Measurements from ENCODE around the gene FBXL2.
A peak's percentile ranks its signal among the peaks of the same experiment; 100 is the strongest.

The FBXL2 gene

GRCh38 chr3:33277193-33277882 is at the start of gene FBXL2:
FBXL2 (plus strand) TSS chr3:33277442; CDS start chr3:33277513, 71 bp downstream.
- peak in 1 of 2 experiments; percentile 14 for DNase-seq (ENCODE audit: low read depth in 2 of 2)

- no peak for DNase-seq (ENCODE audit: low read depth in 2 of 2)
Measured at GRCh38 chr3:33229066-33229465, 48.2 kb upstream of the FBXL2 start.

- DNase-seq (ENCODE audit: low read depth in 2 of 2), result no peak
Measured at GRCh38 chr3:33229947-33230346, 47.3 kb upstream of the FBXL2 start.

- no peak for DNase-seq (ENCODE audit: low read depth in 2 of 2)
Measured at GRCh38 chr3:33231756-33232465, 45.3 kb upstream of the FBXL2 start.

- DNase-seq (ENCODE audit: low read depth in 2 of 2), result no peak
Measured at GRCh38 chr3:33233884-33234283, 43.4 kb upstream of the FBXL2 start.

- no peak for DNase-seq (ENCODE audit: low read depth in 2 of 2)
Measured at GRCh38 chr3:33236005-33236404, 41.2 kb upstream of the FBXL2 start.

- no peak for DNase-seq (ENCODE audit: low read depth in 2 of 2)
Measured at GRCh38 chr3:33237439-33237838, 39.8 kb upstream of the FBXL2 start.

GRCh38 chr3:33238923-33239322 is 38.3 kb upstream of the FBXL2 start:
- no peak for DNase-seq (ENCODE audit: low read depth in 2 of 2)

DNA sequence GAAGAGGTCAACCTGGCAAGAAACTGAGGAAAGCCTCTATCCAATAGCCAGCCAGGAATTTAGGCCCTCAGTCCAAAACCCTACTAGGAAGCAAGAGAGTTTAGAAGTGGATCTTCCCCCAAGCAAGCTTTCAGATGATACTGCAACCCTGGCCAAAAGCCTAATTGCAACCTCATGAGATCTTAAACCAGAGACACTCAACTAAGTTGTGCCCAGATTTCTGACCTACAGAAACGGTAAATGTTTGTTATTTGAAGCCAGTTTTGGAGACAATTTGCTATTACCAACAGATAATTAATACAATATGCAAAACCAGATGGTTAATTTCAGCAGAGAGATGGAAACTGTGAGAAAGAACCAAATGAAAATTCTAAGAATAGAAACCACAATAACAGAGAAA is 37.0 kb upstream of the FBXL2 start:
- DNase-seq (ENCODE audit: low read depth in 2 of 2), result no peak

GRCh38 chr3:33246786-33247185 is 30.5 kb upstream of the FBXL2 start:
- DNase-seq (ENCODE audit: low read depth in 2 of 2), result no peak

DNA sequence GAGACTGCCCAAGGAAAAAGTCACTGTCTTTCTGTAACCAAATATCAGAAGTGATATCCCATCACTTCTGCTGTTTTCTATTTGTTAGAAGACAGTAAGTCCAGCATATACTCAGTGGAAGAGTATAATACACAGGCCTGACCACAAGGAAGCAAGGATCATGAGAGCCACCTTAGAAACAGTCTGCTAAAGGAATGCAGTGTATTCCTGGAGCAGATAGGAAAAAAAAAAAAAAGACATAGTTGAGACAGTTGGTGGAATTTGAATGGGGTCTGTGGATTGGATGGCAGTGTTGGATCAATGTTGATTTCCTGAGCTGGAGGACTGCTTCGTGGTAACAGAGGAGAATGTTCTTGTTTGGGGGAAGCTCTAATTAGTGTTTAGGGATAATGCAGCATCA is 26.5 kb upstream of the FBXL2 start:
- no peak for DNase-seq (ENCODE audit: low read depth in 2 of 2)

- DNase-seq (ENCODE audit: low read depth in 2 of 2), result no peak
Measured at GRCh38 chr3:33256249-33256648, 21.0 kb upstream of the FBXL2 start.

DNA sequence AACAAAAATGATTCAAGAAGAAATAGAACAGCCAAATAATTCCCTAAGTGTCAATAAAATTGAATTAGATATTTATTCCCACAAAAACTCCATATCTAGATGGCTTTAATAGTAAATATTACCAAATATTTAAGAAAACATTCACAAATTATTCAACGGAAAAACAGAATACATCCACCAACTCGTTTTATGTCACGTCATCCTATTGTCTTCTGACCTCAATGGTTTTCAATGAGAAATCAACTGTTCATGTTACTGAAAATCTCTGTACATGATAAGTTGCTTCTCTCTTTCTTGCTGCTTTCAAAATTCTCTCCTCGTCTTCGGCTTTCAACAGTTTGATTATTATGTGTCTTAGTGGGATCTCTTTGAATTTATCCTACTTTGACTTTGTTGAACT is 17.1 kb upstream of the FBXL2 start:
- no peak for DNase-seq (ENCODE audit: low read depth in 2 of 2)

- no peak for DNase-seq (ENCODE audit: low read depth in 2 of 2)
Measured at GRCh38 chr3:33269385-33269784, 7.9 kb upstream of the FBXL2 start.

GRCh38 chr3:33271324-33271723 is 5.9 kb upstream of the FBXL2 start:
- DNase-seq (ENCODE audit: low read depth in 2 of 2), result no peak

DNA sequence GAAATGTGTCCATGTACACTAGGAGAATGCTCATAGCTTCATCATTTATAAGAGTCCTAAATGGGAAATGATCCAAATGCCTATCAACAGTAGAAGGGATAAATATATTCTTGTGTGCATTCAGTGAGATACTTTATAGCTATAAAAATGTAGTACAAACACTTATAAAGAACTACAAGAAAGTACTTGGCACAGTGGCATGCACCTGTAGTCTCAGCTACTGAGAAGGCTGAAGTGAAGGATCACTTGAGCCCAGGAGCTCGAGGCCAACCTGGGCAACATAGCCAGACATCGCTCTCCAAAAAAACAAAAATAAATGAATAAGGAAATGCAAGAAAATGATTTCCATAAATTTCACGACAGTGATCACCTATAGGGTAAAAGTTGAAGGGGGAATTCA is 3.6 kb upstream of the FBXL2 start:
- no peak for DNase-seq (ENCODE audit: low read depth in 2 of 2)

DNA sequence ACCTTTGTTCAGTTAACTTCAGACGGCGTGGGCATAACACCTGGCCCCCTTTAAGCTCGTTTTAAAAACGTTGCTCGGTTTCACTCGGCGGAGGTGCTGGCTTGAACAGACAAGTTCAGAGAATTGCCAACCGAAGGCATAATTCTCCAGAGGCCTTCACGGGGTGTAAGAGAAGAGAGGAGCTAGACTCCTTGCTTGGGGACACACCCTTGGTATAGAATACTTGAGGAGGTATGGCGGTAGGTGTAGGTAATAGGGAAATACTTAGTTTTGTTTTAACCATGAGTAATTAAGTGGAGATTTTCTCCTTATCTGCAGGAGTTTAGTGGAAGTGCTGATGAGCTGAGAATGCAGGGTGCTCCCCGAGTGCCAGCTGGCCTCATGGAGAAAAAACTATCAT is 921 bp downstream of the FBXL2 start:
- no peak for DNase-seq (ENCODE audit: low read depth in 2 of 2)

DNA sequence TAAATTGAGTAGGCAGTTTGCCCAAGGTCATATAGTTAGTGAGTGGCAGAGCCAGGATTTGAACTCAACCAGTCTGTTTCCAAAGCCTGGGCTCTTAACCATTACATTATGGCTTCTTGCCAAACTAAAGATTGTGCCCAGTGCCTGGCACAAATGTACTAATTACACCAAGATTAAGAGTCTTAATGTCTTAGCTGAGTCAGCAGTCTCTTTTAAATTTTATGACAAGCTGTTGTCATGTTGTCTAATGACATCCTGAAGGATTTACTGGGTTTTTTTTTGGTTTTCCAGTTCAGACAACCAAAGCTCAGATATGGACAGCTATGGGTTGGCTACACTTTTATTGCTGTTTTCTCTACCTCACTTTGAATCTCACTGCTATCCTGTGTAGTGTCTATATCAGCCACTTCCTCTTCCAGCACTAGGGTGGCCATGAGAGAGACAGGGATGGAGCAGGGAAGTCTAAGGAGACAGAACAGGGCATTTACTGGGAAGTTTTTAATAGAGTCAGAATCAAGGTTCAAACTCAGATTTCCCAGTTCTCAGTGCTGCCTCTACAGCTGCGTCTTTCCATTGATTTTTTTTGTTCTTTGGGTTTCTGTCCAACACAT is 10.5 kb downstream of the FBXL2 start:
- DNase-seq (ENCODE audit: low read depth in 2 of 2), result no peak

- no peak for DNase-seq (ENCODE audit: low read depth in 2 of 2)
Measured at GRCh38 chr3:33299395-33300081, 22.3 kb downstream of the FBXL2 start.

GRCh38 chr3:33312361-33312760 is 35.1 kb downstream of the FBXL2 start:
- no peak for DNase-seq (ENCODE audit: low read depth in 2 of 2)

DNA sequence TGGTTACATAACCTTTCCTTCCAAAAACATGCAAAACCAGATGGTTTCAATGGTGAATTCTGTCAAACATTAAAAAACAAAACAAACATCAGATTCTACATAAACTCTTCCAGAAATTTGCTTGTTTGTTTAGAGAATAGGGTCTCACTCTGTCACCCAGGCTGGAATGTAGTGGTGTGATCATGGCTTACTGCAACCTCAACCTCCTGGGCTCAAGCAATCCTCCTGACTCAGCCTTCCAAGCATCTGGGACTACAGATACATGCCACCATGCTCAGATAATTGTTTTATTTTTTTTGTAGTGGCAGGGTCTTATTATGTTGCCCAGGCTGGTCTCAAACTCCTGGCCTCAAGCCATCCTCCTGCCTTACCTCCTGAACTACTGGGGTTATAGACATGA is 36.1 kb downstream of the FBXL2 start:
- DNase-seq (ENCODE audit: low read depth in 2 of 2), result no peak

- DNase-seq (ENCODE audit: low read depth in 2 of 2), result no peak
Measured at GRCh38 chr3:33314993-33315392, 37.8 kb downstream of the FBXL2 start.

- no peak for DNase-seq (ENCODE audit: low read depth in 2 of 2)
Measured at GRCh38 chr3:33315826-33316225, 38.6 kb downstream of the FBXL2 start.

Data from stimulated activated CD4-positive, alpha-beta T cell treated with anti-CD3 and anti-CD28 coated beads, Interleukin-12 subunit alpha, Interleukin-12 subunit beta, amount 100 ng/mL, for 24 hours (primary cell).